ENCODE measurements around the gene KDM6B. TPM values are rescaled to one million over a fixed set of nuclear protein-coding genes. Genes with fewer than 3 reads are reported as not detected.

KDM6B gene
- total and polyA plus RNA-seq, 9 of the 15 experiments (the other 6 are each of a cell fraction or from before 2014, with no cell fraction given) = 0.01 to 22.9 (median 2.2) TPM

GRCh38 chr17:7825206-7825990, 8.6 kb upstream of the KDM6B start (continued):
- no peak for TF ChIP-seq ADNP (tag; IDR thresholded peaks at IDR 0.05)
- TF ChIP-seq PKNOX1 (IDR thresholded peaks at IDR 0.05) = 0 out of 2 replicates have a peak, but pooled peaks have one; percentile 34
- TF ChIP-seq JUND (IDR thresholded peaks at IDR 0.05; ENCODE audit: borderline replicate concordance, low read depth, low read length) = peak; percentile 37; the same call in 1 of the 2 replicates
- TF ChIP-seq JUND (tag; IDR thresholded peaks at IDR 0.05; ENCODE audit: borderline replicate concordance, low read depth, low read length) = no peak
- no peak for TF ChIP-seq STAG1 (CRISPR knock-in tag; IDR thresholded peaks at IDR 0.05; ENCODE audit: borderline replicate concordance)
- TF ChIP-seq COPS2 (conservative IDR thresholded peaks at IDR 0.05) = no peak
- TF ChIP-seq, protein P1, sequence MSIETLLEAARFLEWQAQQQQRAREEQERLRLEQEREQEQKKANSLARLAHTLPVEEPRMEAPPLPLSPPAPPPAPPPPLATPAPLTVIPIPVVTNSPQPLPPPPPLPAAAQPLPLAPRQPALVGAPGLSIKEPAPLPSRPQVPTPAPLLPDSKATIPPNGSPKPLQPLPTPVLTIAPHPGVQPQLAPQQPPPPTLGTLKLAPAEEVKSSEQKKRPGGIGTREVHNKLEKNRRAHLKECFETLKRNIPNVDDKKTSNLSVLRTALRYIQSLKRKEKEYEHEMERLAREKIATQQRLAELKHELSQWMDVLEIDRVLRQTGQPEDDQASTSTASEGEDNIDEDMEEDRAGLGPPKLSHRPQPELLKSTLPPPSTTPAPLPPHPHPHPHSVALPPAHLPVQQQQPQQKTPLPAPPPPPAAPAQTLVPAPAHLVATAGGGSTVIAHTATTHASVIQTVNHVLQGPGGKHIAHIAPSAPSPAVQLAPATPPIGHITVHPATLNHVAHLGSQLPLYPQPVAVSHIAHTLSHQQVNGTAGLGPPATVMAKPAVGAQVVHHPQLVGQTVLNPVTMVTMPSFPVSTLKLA (conservative IDR thresholded peaks at IDR 0.05) = peak; percentile 41 to 55; a peak in 2 of 4 replicates
- TF ChIP-seq ZNF212 (CRISPR knock-in tag; IDR thresholded peaks at IDR 0.05) = no peak
- no peak for TF ChIP-seq IRF1 (CRISPR knock-in tag; IDR thresholded peaks at IDR 0.05; ENCODE audit: borderline replicate concordance)
- TF ChIP-seq ZNF445 (CRISPR knock-in tag; IDR thresholded peaks at IDR 0.05; ENCODE audit: low read depth) = no peak
- TF ChIP-seq ZHX1 (conservative IDR thresholded peaks at IDR 0.05; ENCODE audit: low read length) = no peak
- no peak for TF ChIP-seq ZNF347 (CRISPR knock-in tag; IDR thresholded peaks at IDR 0.05; ENCODE audit: low read depth)
- no peak for TF ChIP-seq ZNF77 (CRISPR knock-in tag; IDR thresholded peaks at IDR 0.05)
- TF ChIP-seq MAFG (tag; conservative IDR thresholded peaks at IDR 0.05) = peak; percentile 22; the same call in 1 of the 2 replicates
- peak; percentile 39; the same call in 1 of the 2 replicates for TF ChIP-seq MYC (IDR thresholded peaks at IDR 0.05; ENCODE audit: low read depth, low read length)
- TF ChIP-seq MYC (CRISPR knock-in tag; IDR thresholded peaks at IDR 0.05; ENCODE audit: borderline replicate concordance, low read depth) = no peak
- TF ChIP-seq BDP1 (IDR thresholded peaks at IDR 0.05; ENCODE audit: insufficient read depth, insufficient read length) = no peak
- TF ChIP-seq ZNF584 (CRISPR knock-in tag; IDR thresholded peaks at IDR 0.05; ENCODE audit: low read depth) = no peak
- TF ChIP-seq TFAM (CRISPR knock-in tag; conservative IDR thresholded peaks at IDR 0.05) = no peak

Data from K562 (cell line).